K562 (cell line): ENCODE results near the gene SLC25A26. TPM values are rescaled to one million over a fixed set of nuclear protein-coding genes. Genes with fewer than 3 reads are reported as not detected.

Experiments used
- ATAC-seq: fragments of 200-7000 bp; cut with Tn5 transposase; 3 replicates; pipeline ENCODE4 v1.9.1; 2020; ENCODE audit warnings: moderate library complexity
- BruUV-seq: library from RNA; stranded (reverse); fragments of 400-500 nt; replicated peaks from 2 replicates; lab custom pipeline; 2021; lab: Mats Ljungman, UMichigan
- CTCF ChIA-PET: fragments of 300-600 bp; formaldehyde crosslinking; extraction: SDS; loops from one replicate; lab custom pipeline; 2021; ENCODE audit warnings: low intra/inter-chr PET ratio; lab: Yijun Ruan, JAX
- POLR2A ChIA-PET: fragments of 300-600, 350-650 bp; sonication (Branson Sonifier 250); formaldehyde crosslinking; extraction: SDS; loops from one replicate; lab custom pipeline; 2021; ENCODE audit warnings: antibody characterized with exemption, inconsistent platforms; lab: Yijun Ruan, JAX
- DNase-seq, 4 experiments: peaks; one replicate each; pipeline versions ENCODE4 v3.0.0 to v3.0.0-alpha.2; 2011 to 2018; ENCODE audit warnings: low spot score in 3 of 4, mixed read lengths in 3 of 4; ENCODE audit errors: extremely low read depth in 1 of 4
- FAIRE-seq: peaks from 2 replicates; lab custom pipeline; 2011; peaks lifted over from hg19 to GRCh38; lab: Jason Lieb, UNC
- H2AFZ ChIP-seq: 2 replicates; pipeline ENCODE4 v1.6.0; 2011; ENCODE audit warnings: low read depth, low read length, control low read depth, inconsistent platforms
- H3K27ac ChIP-seq: fragments of 200-600 bp; 3 replicates; pipeline ENCODE4 v1.8.0; 2011; ENCODE audit warnings: low read depth, mild to moderate bottlenecking, control low read depth, inconsistent platforms, low read length, moderate library complexity, mixed read lengths; ENCODE audit errors: extremely low read depth
- H3K27me3 ChIP-seq, 2 experiments: fragments of 300-600 bp in 1 of 2; 2 replicates in 1 of 2; 3 replicates in 1 of 2; pipeline versions ENCODE4 v1.6.0 to v1.8.0; 2011; ENCODE audit warnings: inconsistent platforms in 2 of 2, low read length in 2 of 2, mild to moderate bottlenecking in 1 of 2, mixed read lengths in 1 of 2, moderate library complexity in 1 of 2; ENCODE audit not compliant: control insufficient read depth in 2 of 2, insufficient read depth in 2 of 2
- H3K36me3 ChIP-seq: fragments of 300-600 bp; 3 replicates; pipeline ENCODE4 v1.8.0; 2011; ENCODE audit warnings: mild to moderate bottlenecking, low read length, inconsistent platforms; ENCODE audit not compliant: control insufficient read depth, insufficient read depth
- H3K4me1 ChIP-seq, 2 experiments: fragments of 200-600 bp in 1 of 2; replicated peaks in 1 of 2; 2 replicates in 1 of 2; 3 replicates in 1 of 2; pipeline versions ENCODE4 v1.5.1 to v1.8.0; 2011; ENCODE audit warnings: inconsistent platforms in 2 of 2, low read length in 2 of 2, mild to moderate bottlenecking in 1 of 2, mixed read lengths in 1 of 2, moderate library complexity in 1 of 2; ENCODE audit not compliant: control insufficient read depth in 2 of 2, insufficient read depth in 2 of 2
- H3K4me2 ChIP-seq: 2 replicates; pipeline ENCODE4 v1.6.1; 2011; ENCODE audit warnings: low read length, control low read depth, inconsistent platforms, mixed read lengths; ENCODE audit not compliant: insufficient read depth
- H3K4me3 ChIP-seq: fragments of 200-600 bp; sonication (generic), shearing (Covaris generic); 2 replicates; pipeline ENCODE4 v1.5.1; 2016; ENCODE audit warnings: control low read depth, inconsistent platforms
- H3K79me2 ChIP-seq: fragments of 200-600 bp; 3 replicates; pipeline ENCODE4 v1.8.0; 2011; ENCODE audit warnings: low read length, inconsistent platforms; ENCODE audit not compliant: control insufficient read depth, insufficient read depth
- H3K9ac ChIP-seq, 2 experiments: 2 replicates each; pipeline versions ENCODE4 v1.6.0 to v1.6.1; 2011; ENCODE audit warnings: low read depth in 2 of 2, low read length in 2 of 2, control low read depth in 1 of 2, inconsistent platforms in 1 of 2, mild to moderate bottlenecking in 1 of 2, mixed read lengths in 1 of 2; ENCODE audit not compliant: insufficient read depth in 1 of 2
- H3K9me1 ChIP-seq: one replicate; pipeline ENCODE4 v1.6.0; 2011; ENCODE audit warnings: inconsistent platforms, mild to moderate bottlenecking, low read length, moderate library complexity; ENCODE audit not compliant: control insufficient read depth, insufficient read depth
- H3K9me3 ChIP-seq: replicated peaks from 2 replicates; pipeline ENCODE4 v1.5.1; 2011; ENCODE audit warnings: low read depth, low read length, inconsistent platforms; ENCODE audit not compliant: control insufficient read depth, insufficient read depth
- H4K20me1 ChIP-seq: replicated peaks from 2 replicates; pipeline ENCODE4 v1.6.1; 2011; ENCODE audit warnings: low read length, inconsistent platforms, mixed read lengths; ENCODE audit not compliant: control insufficient read depth, insufficient read depth
- BRF1 ChIP-seq: IDR thresholded peaks from 3 replicates; pipeline ENCODE4 v1.6.1; 2011; ENCODE audit warnings: borderline replicate concordance, mild to moderate bottlenecking; ENCODE audit not compliant: insufficient read length; ENCODE audit errors: extremely low read depth
- CTBP1 ChIP-seq: fragments of 450-650 bp; IDR thresholded peaks from 2 replicates; pipeline ENCODE4 v1.6.1; 2016; ENCODE audit warnings: borderline replicate concordance
- FOXA1 ChIP-seq: fragments of 450-650 bp; IDR thresholded peaks from 2 replicates; pipeline ENCODE4 v1.6.1; 2016; ENCODE audit warnings: mild to moderate bottlenecking, borderline replicate concordance
- LARP7 ChIP-seq: fragments of 450-650 bp; IDR thresholded peaks from 2 replicates; pipeline ENCODE4 v1.6.1; 2016
- MEF2D ChIP-seq: conservative IDR thresholded peaks from 2 replicates; pipeline ENCODE4 v1.6.1; 2016; ENCODE audit warnings: low read depth, missing genetic modification characterization, missing compliant biosample characterization
- RHOXF2B ChIP-seq: fragments of 250-450 bp; sonication (Bioruptor Pico); conservative IDR thresholded peaks from 2 replicates; pipeline ENCODE4 v1.5.1; 2021
- SMAD2 ChIP-seq: fragments of 150-350 bp; IDR thresholded peaks from 2 replicates; pipeline ENCODE4 v1.6.1; 2014; ENCODE audit warnings: low read depth, mild to moderate bottlenecking, low read length
- ZNF324 ChIP-seq: fragments of 250-450 bp; sonication (Bioruptor Pico); IDR thresholded peaks from 2 replicates; pipeline ENCODE4 v1.4.0; 2020; ENCODE audit warnings: mild to moderate bottlenecking
- WGBS: fragments of 100-300 bp; shearing (Covaris generic); methylation state at CpG from one replicate; pipeline ENCODE4 v1.1.6; 2016; ENCODE audit warnings: low coverage, mixed read lengths; ENCODE audit not compliant: insufficient coverage; ENCODE audit errors: missing lambda C conversion rate; 5-methylcytosine and 5-hydroxymethylcytosine counted together
- in situ Hi-C: fragments of 300-500 bp; cut with MboI; formaldehyde crosslinking; loops from 4 replicates; pipeline ENCODE4 v1.15.0; 2018; ENCODE audit warnings: inconsistent platforms, mixed read lengths
- intact Hi-C: fragments of 100-400 bp; cut with micrococcal nuclease; formaldehyde crosslinking; loops from 2 replicates; pipeline ENCODE4 v1.14.2; 2022
- polyA plus RNA-seq, 8 experiments: library from polyadenylated mRNA; depleted of rRNA in 4 of 8; stranded (reverse) in 5 of 8; unstranded in 3 of 8; fragments of >200 nt; fragmentation: Nextera tagmentation in 2 of 8; fragmentation: Illumina TruSeq in 1 of 8; extraction: Ambion mirVana in 2 of 8; extraction: Trizol in 1 of 8; gene quantifications; 2 replicates each; pipeline versions ENCODE4 v1.2.1 to v1.2.3, GENCODE V29; 2011 to 2014; ENCODE audit warnings: inconsistent platforms in 1 of 8, missing spikeins in 1 of 8
- total RNA-seq, 7 experiments: library from RNA; depleted of rRNA in 6 of 7; stranded (reverse); fragments of >200 nt in 6 of 7; fragmentation: Illumina TruSeq in 2 of 7; extraction: Trizol in 2 of 7; gene quantifications; 2 replicates each; pipeline versions ENCODE4 v1.2.1 to v1.2.3, GENCODE V29; 2011 to 2021; ENCODE audit warnings: low replicate concordance in 1 of 7

SLC25A26 gene
- total and polyA plus RNA-seq, 9 of the 15 experiments (the other 6 are each of a cell fraction or from before 2014, with no cell fraction given): 7.2 to 29.1 (median 12.6) TPM

DNA sequence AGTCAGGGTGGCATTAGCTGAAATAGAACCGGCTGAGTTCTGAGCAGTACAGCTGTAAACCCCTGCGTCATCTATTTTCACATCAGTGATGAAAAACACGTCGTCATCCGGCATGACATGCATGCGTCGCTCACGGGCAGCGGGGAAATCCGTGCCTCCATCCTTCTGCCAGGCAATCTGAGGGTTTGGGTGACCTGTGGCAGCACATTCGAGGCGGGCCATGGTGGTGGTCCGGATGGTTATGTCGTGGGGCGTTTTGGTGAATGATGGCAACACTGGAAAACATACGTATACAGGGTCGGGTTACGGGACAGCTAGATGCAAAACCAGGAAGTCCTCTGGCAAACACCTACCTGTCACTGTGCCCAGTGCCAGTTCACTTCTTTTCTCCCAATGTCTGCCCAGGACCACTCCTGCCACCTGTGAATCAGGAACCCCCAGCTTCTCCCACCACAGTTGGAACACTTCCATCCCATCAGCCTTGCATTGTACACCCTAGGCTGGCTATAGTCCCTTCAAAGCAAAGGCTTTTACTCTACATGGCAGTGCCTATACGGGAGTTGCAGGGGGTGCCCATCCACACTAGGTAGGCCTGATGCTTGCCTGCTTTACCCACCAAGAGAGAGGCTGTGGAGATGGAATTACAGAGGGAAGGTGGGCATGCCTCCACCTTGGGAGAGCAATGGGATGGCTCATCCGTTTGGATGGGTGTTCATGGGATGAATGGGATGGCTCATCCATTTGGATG is 163.4 kb downstream of the SLC25A26 start:
- POLR2A ChIA-PET: no interaction called here
- WGBS: 82% methylated on average over 9 of the region's 20 CpGs
- TF ChIP-seq LARP7 (no peak), FOXA1 (no peak), CTBP1 (no peak), SMAD2 (no peak), MEF2D (tag) (no peak)
- TF ChIP-seq, all 486 proteins: peak for 0

GRCh38 chr3:66385066-66385465 is 164.3 kb downstream of the SLC25A26 start:
- H3K9me1 ChIP-seq: no peaks in the 10 kb centered on the region
- DNase-seq: no peak
- ATAC-seq: no peak
- H4K20me1 ChIP-seq: no peaks in the 10 kb centered on the region
- no peak for TF ChIP-seq BRF1
- TF ChIP-seq RHOXF2B (CRISPR knock-in tag): no peak
- peak; percentile 52; the same call in 1 of the 2 replicates for TF ChIP-seq ZNF324 (CRISPR knock-in tag)
- H3K4me1 ChIP-seq: no peaks in the 10 kb centered on the region
- FAIRE-seq: no peak
- POLR2A ChIA-PET: no interaction called here
- no peaks in the 10 kb centered on the region for H3K27me3 ChIP-seq
- H3K79me2 ChIP-seq: no peaks in the 10 kb centered on the region
- no peak overlapping the region for H3K4me2 ChIP-seq
- in situ Hi-C loops: no loop called here
- no TSS peak for BruUV-seq
- H2AFZ ChIP-seq: no peak overlapping the region
- H3K27ac ChIP-seq: no peak overlapping the region
- no peaks in the 10 kb centered on the region for H3K9me3 ChIP-seq
- no peaks in the 10 kb centered on the region for H3K36me3 ChIP-seq
- CTCF ChIA-PET: no interaction called here
- no peak overlapping the region for H3K9ac ChIP-seq
- H3K4me3 ChIP-seq: no peak overlapping the region
- intact Hi-C loops: no loop called here

More for the DNA sequence above, 163.4 kb downstream of the SLC25A26 start:
- H3K9ac ChIP-seq: no peak overlapping the region
- H4K20me1 ChIP-seq: no peaks in the 10 kb centered on the region
- no peaks in the 10 kb centered on the region for H3K27me3 ChIP-seq
- H3K9me1 ChIP-seq: no peaks in the 10 kb centered on the region
- ATAC-seq (no peak), FAIRE-seq (no peak), DNase-seq (no peak)
- H3K4me1 ChIP-seq: no peaks in the 10 kb centered on the region
- in situ Hi-C loops: no loop called here
- no peak overlapping the region for H3K4me2 ChIP-seq
- no TSS peak for BruUV-seq
- H2AFZ ChIP-seq: no peak overlapping the region
- peaks cover 1% of the 10 kb centered on the region; the same call in 1 of the 3 replicates for H3K36me3 ChIP-seq
- H3K9me3 ChIP-seq: no peaks in the 10 kb centered on the region
- H3K4me3 ChIP-seq: no peak overlapping the region
- no peaks in the 10 kb centered on the region for H3K79me2 ChIP-seq
- no peak overlapping the region for H3K27ac ChIP-seq
- intact Hi-C loops: no loop called here
- CTCF ChIA-PET: no interaction called here
